ENCODE data around the gene PDE11A. TPM values are rescaled to one million over a fixed set of nuclear protein-coding genes. Genes with fewer than 3 reads are reported as not detected.

PDE11A gene
- total and polyA plus RNA-seq, 2 donors from 2014 or later, result 0.58 to 0.82 TPM

- Histone ChIP-seq H3K27me3 (ENCODE audit: control insufficient read depth, insufficient read depth, low read length) (no peaks in the 10 kb centered on the region), H3K36me3 (ENCODE audit: control insufficient read depth in 2 of 3, insufficient read depth in 3 of 3, low read length in 3 of 3) (no peaks in the 10 kb centered on the region), H3K4me1 (ENCODE audit: control insufficient read depth in 2 of 3, insufficient read depth in 2 of 3, low read depth in 1 of 3, low read length in 3 of 3) (no peaks in the 10 kb centered on the region), H3K27ac (ENCODE audit: low read depth in 2 of 2, low read length in 2 of 2) (no peak overlapping the region), H3K9ac (ENCODE audit: low read length in 3 of 3) (no peak overlapping the region), H3K9me3 (ENCODE audit: control insufficient read depth in 2 of 3, insufficient read depth in 1 of 3, low read length in 3 of 3) (no peaks in the 10 kb centered on the region), H3K4me3 (ENCODE audit: low read length in 3 of 3) (no peak overlapping the region)
- FAIRE-seq (no peak), DNase-seq (no peak)
- TF ChIP-seq CTCF (IDR thresholded peaks at IDR 0.05; ENCODE audit: borderline replicate concordance, extremely low read depth, insufficient read depth), result no peak
- intact Hi-C loops (cut with DNase I), result no loop called here
Observed at GRCh38 chr2:177889818-177890460, 182.6 kb downstream of the PDE11A start.

DNA sequence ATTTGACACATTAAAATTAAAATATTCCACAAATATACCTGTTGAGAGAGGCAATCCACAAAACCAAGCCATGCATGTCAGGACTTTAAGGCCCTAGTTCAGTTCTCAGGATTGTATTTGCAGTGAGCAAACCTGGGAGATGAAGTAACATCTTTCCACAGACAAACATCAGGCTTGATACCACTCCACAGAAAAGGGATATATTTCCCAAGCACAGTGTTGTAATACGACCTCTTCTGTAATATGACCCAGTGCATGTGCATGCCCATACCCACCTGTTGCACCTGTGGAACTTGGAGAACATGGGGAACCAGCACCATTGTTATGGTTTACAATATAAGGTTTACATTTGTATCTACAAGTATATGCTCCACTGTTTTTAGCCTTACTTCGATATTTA is 184.0 kb downstream of the PDE11A start:
- Histone ChIP-seq H3K27ac (ENCODE audit: low read depth in 2 of 2, low read length in 2 of 2) (no peak overlapping the region), H3K4me3 (ENCODE audit: low read length in 3 of 3) (no peak overlapping the region), H3K27me3 (ENCODE audit: control insufficient read depth, insufficient read depth, low read length) (no peaks in the 10 kb centered on the region), H3K9me3 (ENCODE audit: control insufficient read depth in 2 of 3, insufficient read depth in 1 of 3, low read length in 3 of 3) (no peaks in the 10 kb centered on the region), H3K4me1 (ENCODE audit: control insufficient read depth in 2 of 3, insufficient read depth in 2 of 3, low read depth in 1 of 3, low read length in 3 of 3) (no peaks in the 10 kb centered on the region), H3K36me3 (ENCODE audit: control insufficient read depth in 2 of 3, insufficient read depth in 3 of 3, low read length in 3 of 3) (no peaks in the 10 kb centered on the region), H3K9ac (ENCODE audit: low read length in 3 of 3) (no peak overlapping the region)
- intact Hi-C loops (cut with DNase I), result no loop called here
- FAIRE-seq, result no peak
- TF ChIP-seq CTCF (IDR thresholded peaks at IDR 0.05; ENCODE audit: borderline replicate concordance, extremely low read depth, insufficient read depth), result no peak
- DNase-seq, result no peak

GRCh38 chr2:177887722-177888121 is 184.9 kb downstream of the PDE11A start:
- no peak overlapping the region for H3K27ac ChIP-seq (ENCODE audit: low read depth in 2 of 2, low read length in 2 of 2)
- DNase-seq, result no peak
- H3K36me3 ChIP-seq (ENCODE audit: control insufficient read depth in 2 of 3, insufficient read depth in 3 of 3, low read length in 3 of 3), result no peaks in the 10 kb centered on the region
- H3K9me3 ChIP-seq (ENCODE audit: control insufficient read depth in 2 of 3, insufficient read depth in 1 of 3, low read length in 3 of 3), result no peaks in the 10 kb centered on the region
- no peak for TF ChIP-seq CTCF (IDR thresholded peaks at IDR 0.05; ENCODE audit: borderline replicate concordance, extremely low read depth, insufficient read depth)
- no peak for FAIRE-seq
- intact Hi-C loops (cut with DNase I), result no loop called here
- no peaks in the 10 kb centered on the region for H3K27me3 ChIP-seq (ENCODE audit: control insufficient read depth, insufficient read depth, low read length)
- H3K9ac ChIP-seq (ENCODE audit: low read length in 3 of 3), result no peak overlapping the region
- no peak overlapping the region for H3K4me3 ChIP-seq (ENCODE audit: low read length in 3 of 3)
- H3K4me1 ChIP-seq (ENCODE audit: control insufficient read depth in 2 of 3, insufficient read depth in 2 of 3, low read depth in 1 of 3, low read length in 3 of 3), result no peaks in the 10 kb centered on the region

GRCh38 chr2:177886824-177887223 is 185.8 kb downstream of the PDE11A start:
- Histone ChIP-seq H3K4me1 (ENCODE audit: control insufficient read depth in 2 of 3, insufficient read depth in 2 of 3, low read depth in 1 of 3, low read length in 3 of 3) (no peaks in the 10 kb centered on the region), H3K9ac (ENCODE audit: low read length in 3 of 3) (no peak overlapping the region), H3K27me3 (ENCODE audit: control insufficient read depth, insufficient read depth, low read length) (no peaks in the 10 kb centered on the region), H3K4me3 (ENCODE audit: low read length in 3 of 3) (no peak overlapping the region), H3K27ac (ENCODE audit: low read depth in 2 of 2, low read length in 2 of 2) (no peak overlapping the region), H3K36me3 (ENCODE audit: control insufficient read depth in 2 of 3, insufficient read depth in 3 of 3, low read length in 3 of 3) (no peaks in the 10 kb centered on the region), H3K9me3 (ENCODE audit: control insufficient read depth in 2 of 3, insufficient read depth in 1 of 3, low read length in 3 of 3) (no peaks in the 10 kb centered on the region)
- intact Hi-C loops (cut with DNase I), result no loop called here
- no peak for TF ChIP-seq CTCF (IDR thresholded peaks at IDR 0.05; ENCODE audit: borderline replicate concordance, extremely low read depth, insufficient read depth)
- DNase-seq (peak in 2 of 5 donors; percentile 24 to 35), FAIRE-seq (no peak)

Data from kidney (tissue), 14 donors.